H1 (cell line): ENCODE measurements around the gene KLHL34.

ENCODE experiments used
- ASH2L ChIP-seq: fragments of 200-600, 300-600 bp; sonication (generic); IDR thresholded peaks from one replicate; pipeline ENCODE4 v1.7.1; 2017; ENCODE audit warnings: low read length
- CTCF ChIP-seq, 3 experiments: IDR thresholded peaks; 1 replicate in 2 of 3; 2 replicates in 1 of 3; pipeline versions ENCODE4 v1.5.1 to v1.6.1; 2011; ENCODE audit warnings: low read length in 3 of 3, mild to moderate bottlenecking in 3 of 3, inconsistent platforms in 2 of 3, low read depth in 1 of 3, moderate library complexity in 1 of 3; ENCODE audit not compliant: insufficient read depth in 1 of 3; ENCODE audit errors: control extremely low read depth in 1 of 3
- EZH2 ChIP-seq: fragments of 200-600 bp; sonication (generic); IDR thresholded peaks from 2 replicates; pipeline ENCODE4 v1.7.1; 2012; ENCODE audit warnings: low read depth, mild to moderate bottlenecking, moderate library complexity, low read length, inconsistent platforms; ENCODE audit not compliant: severe bottlenecking
- KDM5A ChIP-seq: fragments of 200-600 bp; IDR thresholded peaks from 2 replicates; pipeline ENCODE4 v1.7.1; 2012; ENCODE audit warnings: mild to moderate bottlenecking, low read length, inconsistent platforms, mixed read lengths
- SIN3A ChIP-seq, 2 experiments: IDR thresholded peaks in 1 of 2; conservative IDR thresholded peaks in 1 of 2; 2 replicates each; pipeline ENCODE4 v1.6.1; 2011 to 2012; ENCODE audit warnings: low read length in 2 of 2, improper control_type of control experiment in 1 of 2, low read depth in 1 of 2, mild to moderate bottlenecking in 1 of 2
- USF2 ChIP-seq: IDR thresholded peaks from 2 replicates; pipeline ENCODE4 v1.6.1; 2011; ENCODE audit warnings: low read length, improper control_type of control experiment

GRCh38 chrX:21645886-21646285 is 12.2 kb downstream of the KLHL34 start:
- no peak for TF ChIP-seq USF2
- TF ChIP-seq CTCF (IDR thresholded peaks at IDR 0.05; ENCODE audit: control extremely low read depth in 1 of 3, insufficient read depth in 1 of 3, low read depth in 1 of 3, low read length in 3 of 3) = no peak
- TF ChIP-seq ASH2L = no peak
- TF ChIP-seq SIN3A (conservative IDR thresholded peaks at IDR 0.05 in 1 of 2, IDR thresholded peaks at IDR 0.05 in 1 of 2; ENCODE audit: low read depth in 1 of 2, low read length in 2 of 2) = no peak
- no peak for TF ChIP-seq EZH2
- no peak for TF ChIP-seq KDM5A
